MCF 10A (cell line): ENCODE results near the gene FBRSL1. TPM values are rescaled to one million over a fixed set of nuclear protein-coding genes. Genes with fewer than 3 reads are reported as not detected.

ENCODE experiments used
- BruUV-seq: library from RNA; stranded (reverse); fragments of 400-500 nt; replicated peaks from 2 replicates; lab custom pipeline; 2021; lab: Mats Ljungman, UMichigan
- CTCF ChIA-PET: fragments of 300-600 bp; sonication (Branson Sonifier 250); formaldehyde crosslinking; extraction: SDS; loops from one replicate; lab custom pipeline; 2021; ENCODE audit warnings: antibody characterized with exemption, inconsistent platforms; lab: Yijun Ruan, JAX
- POLR2A ChIA-PET: fragments of 300-600, 350-650 bp; sonication (Branson Sonifier 250); formaldehyde crosslinking; extraction: SDS; loops from one replicate; lab custom pipeline; 2020; ENCODE audit warnings: antibody characterized with exemption, inconsistent platforms; lab: Yijun Ruan, JAX
- DNase-seq: peaks from one replicate; pipeline ENCODE4 v3.0.0-alpha.2; 2018; ENCODE audit not compliant: unreplicated experiment
- H3K27ac Mint-ChIP-seq: one replicate; pipeline ENCODE4 v1.8.0; 2022; ENCODE audit warnings: mild to moderate bottlenecking, low read depth, mixed read lengths; ENCODE audit not compliant: unreplicated experiment
- H3K27me3 Mint-ChIP-seq: one replicate; pipeline ENCODE4 v1.8.0; 2022; ENCODE audit warnings: mixed read lengths; ENCODE audit not compliant: insufficient read depth, unreplicated experiment
- H3K36me3 Mint-ChIP-seq: one replicate; pipeline ENCODE4 v1.8.0; 2022; ENCODE audit warnings: mild to moderate bottlenecking, moderate library complexity, mixed read lengths; ENCODE audit not compliant: insufficient read depth, unreplicated experiment
- H3K4me1 Mint-ChIP-seq: one replicate; pipeline ENCODE4 v1.8.0; 2022; ENCODE audit warnings: mixed read lengths; ENCODE audit not compliant: insufficient read depth, unreplicated experiment
- H3K4me3 Mint-ChIP-seq: one replicate; pipeline ENCODE4 v1.8.0; 2022; ENCODE audit warnings: mild to moderate bottlenecking, moderate library complexity, mixed read lengths; ENCODE audit not compliant: unreplicated experiment
- H3K9me3 Mint-ChIP-seq: one replicate; pipeline ENCODE4 v1.8.0; 2022; ENCODE audit warnings: mixed read lengths; ENCODE audit not compliant: unreplicated experiment
- CTCF ChIP-seq: fragments of 200-600 bp; IDR thresholded peaks from one replicate; pipeline ENCODE4 v1.8.0; 2022; ENCODE audit warnings: antibody characterized with exemption, mild to moderate bottlenecking; ENCODE audit not compliant: unreplicated experiment
- intact Hi-C: fragments of 100-400 bp; cut with micrococcal nuclease; formaldehyde crosslinking; loops from 2 replicates; pipeline ENCODE4 v1.14.1; 2022
- total RNA-seq: library from RNA; stranded (reverse); gene quantifications from 2 replicates; pipeline ENCODE4 v1.2.3, GENCODE V29; 2022

FBRSL1 gene
- total RNA-seq, 1 experiment from 2014 or later = 47.4 TPM

- Mint-ChIP-seq H3K27ac (no peak overlapping the region), H3K9me3 (no peaks in the 10 kb centered on the region), H3K4me3 (no peak overlapping the region), H3K27me3 (no peaks in the 10 kb centered on the region), H3K36me3 (peaks cover 12% of the 10 kb centered on the region), H3K4me1 (no peaks in the 10 kb centered on the region)
- TF ChIP-seq CTCF = no peak
- DNase-seq = no peak
- POLR2A ChIA-PET = no interaction called here
- CTCF ChIA-PET = no interaction called here
- no TSS peak for BruUV-seq
- intact Hi-C loops = no loop called here
These were observed 20.3 kb downstream of the FBRSL1 start for GRCh38 chr12:132510111-132510724.

GRCh38 chr12:132510746-132511477, 21.0 kb downstream of the FBRSL1 start:
- peaks cover 3% of the 10 kb centered on the region for H3K4me1 Mint-ChIP-seq
- POLR2A ChIA-PET = no interaction called here
- H3K36me3 Mint-ChIP-seq = peaks cover 12% of the 10 kb centered on the region
- CTCF ChIA-PET = no interaction called here
- no peak for TF ChIP-seq CTCF
- intact Hi-C loops = no loop called here
- TSS peak; percentile 50 for BruUV-seq
- H3K4me3 Mint-ChIP-seq = no peak overlapping the region
- H3K9me3 Mint-ChIP-seq = no peaks in the 10 kb centered on the region
- no peak for DNase-seq
- H3K27ac Mint-ChIP-seq = no peak overlapping the region
- H3K27me3 Mint-ChIP-seq = no peaks in the 10 kb centered on the region

- intact Hi-C loops = no loop called here
- POLR2A ChIA-PET = no interaction called here
- no TSS peak for BruUV-seq
- CTCF ChIA-PET = interaction anchor here (0.7 kb wide), 1 partner anchor 32 kb away, joined by 3 read pairs; no protein-coding TSS in a partner anchor
- peaks cover 12% of the 10 kb centered on the region for H3K36me3 Mint-ChIP-seq
- H3K27me3 Mint-ChIP-seq = no peaks in the 10 kb centered on the region
- no peak for DNase-seq
- H3K4me1 Mint-ChIP-seq = peaks cover 11% of the 10 kb centered on the region
- TF ChIP-seq CTCF = no peak
- no peaks in the 10 kb centered on the region for H3K9me3 Mint-ChIP-seq
- no peak overlapping the region for H3K4me3 Mint-ChIP-seq
- no peak overlapping the region for H3K27ac Mint-ChIP-seq
These were observed 21.7 kb downstream of the FBRSL1 start for GRCh38 chr12:132511516-132512196.
